Transverse colon (tissue), 4 donors: ENCODE measurements around the gene ABCB11. TPM values are rescaled to one million over a fixed set of nuclear protein-coding genes. Genes with fewer than 3 reads are reported as not detected.
A peak's percentile ranks its signal among the peaks of the same experiment; 100 is the strongest.
"Not testable (repeated sequence)": the region's sequence is repeated elsewhere in the genome, so short reads cannot be mapped to it uniquely, and the experiment has no call there.

ENCODE experiments used
- DNase-seq: peaks from one replicate; pipeline ENCODE4 v3.0.0-alpha.2; 2019
- H3K27ac ChIP-seq, 4 donors: fragments of 200-600 bp; sonication (generic); 2 replicates each; pipeline ENCODE4 v1.5.1; 2016 to 2018; ENCODE audit warnings: inconsistent platforms in 4 of 4
- H3K27me3 ChIP-seq: fragments of 200-600 bp; sonication (generic); 2 replicates; pipeline ENCODE4 v1.5.1; 2017; ENCODE audit warnings: inconsistent platforms
- H3K36me3 ChIP-seq, 4 donors: fragments of 200-600 bp; sonication (generic); 2 replicates each; pipeline ENCODE4 v1.5.1; 2017 to 2019; ENCODE audit warnings: inconsistent platforms in 4 of 4
- H3K4me1 ChIP-seq, 4 donors: fragments of 200-600 bp; sonication (generic); 2 replicates each; pipeline ENCODE4 v1.5.1; 2017 to 2020; ENCODE audit warnings: inconsistent platforms in 4 of 4
- H3K4me3 ChIP-seq, 4 donors: fragments of 200-600 bp; sonication (generic); 1 replicate in 1 of 4; 2 replicates in 3 of 4; pipeline versions ENCODE4 v1.5.1 to v1.6.1; 2017 to 2019; ENCODE audit warnings: inconsistent platforms in 4 of 4
- H3K9me3 ChIP-seq, 2 donors: fragments of 200-600 bp; sonication (generic); 2 replicates each; pipeline ENCODE4 v1.5.1; 2017 to 2019; ENCODE audit warnings: inconsistent platforms in 2 of 2
- CTCF ChIP-seq, 5 experiments: fragments of 200-600 bp in 3 of 5; fragments of 450-650 bp in 2 of 5; sonication (generic) in 3 of 5; IDR thresholded peaks; 1 replicate in 2 of 5; 2 replicates in 3 of 5; pipeline ENCODE4 v1.5.1; 2016 to 2017; ENCODE audit warnings: antibody characterized with exemption in 5 of 5, inconsistent platforms in 3 of 5, mild to moderate bottlenecking in 2 of 5, moderate library complexity in 1 of 5
- EP300 ChIP-seq: sonication (generic); formaldehyde crosslinking; IDR thresholded peaks from one replicate; pipeline ENCODE4 v1.6.1; 2017; ENCODE audit warnings: antibody characterized with exemption, low read depth
- POLR2A ChIP-seq: fragments of 450-650 bp; IDR thresholded peaks from one replicate; pipeline ENCODE4 v1.6.1; 2016; ENCODE audit warnings: antibody characterized with exemption, mild to moderate bottlenecking, moderate library complexity
- POLR2AphosphoS5 ChIP-seq, 3 donors: sonication (generic); formaldehyde crosslinking; IDR thresholded peaks; one replicate each; pipeline ENCODE4 v1.6.1; 2016; ENCODE audit warnings: antibody characterized with exemption in 3 of 3
- WGBS, 2 donors: methylation state at CpG; one replicate each; pipeline ENCODE4 v1.1.5; 2018; ENCODE audit warnings: low coverage in 1 of 2; 5-methylcytosine and 5-hydroxymethylcytosine counted together
- in situ Hi-C, 4 donors: fragments of 200-750 bp; cut with MboI; loops; one replicate each; pipeline versions ENCODE4 v1.15.0 to v1.15.1; 2017; ENCODE audit warnings: low sequenced_read_pairs in 3 of 4, low pct_ligation_motif_present in 1 of 4, low pct_unique_long_range_greater_than_20kb in 1 of 4
- intact Hi-C: fragments of 100-400 bp; cut with DNase I; formaldehyde crosslinking; loops from one replicate; pipeline ENCODE4 v1.15.1; 2023; ENCODE audit warnings: low total_unique reads
- total RNA-seq, 4 donors: library from RNA; depleted of rRNA; stranded (reverse); fragments of >200 nt; gene quantifications; one replicate each; pipeline ENCODE4 v1.1.0, GENCODE V29; 2016

Gene ABCB11
- total RNA-seq, 4 donors from 2014 or later, result 4.8 to 41.8 (median 14.8) TPM

GRCh38 chr2:169069341-169069740 lies 38.2 kb upstream of the ABCB11 start, which contains the start of gene DHRS9:
DHRS9 (plus strand) TSS chr2:169069563; CDS start chr2:169081582, 12,019 bp downstream.
- peak; percentile 61 for TF ChIP-seq POLR2A
- peak in 2 of 3 donors; percentile 72 to 87 for TF ChIP-seq POLR2AphosphoS5 (IDR thresholded peaks at IDR 0.05)
- TF ChIP-seq EP300, result no peak
- Histone ChIP-seq H3K36me3 (no peaks in the 10 kb centered on the region), H3K9me3 (no peaks in the 10 kb centered on the region), H3K27me3 (no peaks in the 10 kb centered on the region), H3K4me1 (peaks cover 0 to 50% (median 10%) of the 10 kb centered on the region in 4 donors), H3K27ac (peak within 1 kb of the TSS; percentile 6 to 79 (median 66)), H3K4me3 (peak within 1 kb of the TSS in 2 of 4 donors; percentile 22 to 40)
- intact Hi-C loops (no loop called here), in situ Hi-C loops (no loop called here)
- DNase-seq, result peak; percentile 63
- WGBS, 2 donors, result 52 to 65% methylated on average over 2 to 5 of the region's 5 CpGs

GRCh38 chr2:169066897-169067296 lies 35.8 kb upstream of the ABCB11 start:
- WGBS, 2 donors, result 22 to 23% methylated on average over 1 of the region's 1 CpG
- Histone ChIP-seq H3K4me1 (peaks cover 0 to 52% (median 10%) of the 10 kb centered on the region in 4 donors), H3K27ac (peak overlapping the region; percentile 56 to 79 (median 76)), H3K4me3 (peak overlapping the region in 1 of 4 donors; percentile 33), H3K9me3 (no peaks in the 10 kb centered on the region), H3K36me3 (no peaks in the 10 kb centered on the region), H3K27me3 (no peaks in the 10 kb centered on the region)
- in situ Hi-C loops, result no loop called here
- TF ChIP-seq POLR2AphosphoS5 (IDR thresholded peaks at IDR 0.05) (peak in 2 of 3 donors; percentile 68 to 69), CTCF (IDR thresholded peaks at IDR 0.05) (no peak), POLR2A (peak; percentile 73)
- intact Hi-C loops, result loop anchor here (2.0 kb wide), 1 partner anchor 58 kb away; no protein-coding TSS in a partner anchor
- DNase-seq, result no peak

- intact Hi-C loops, result loop anchor here (2.0 kb wide), 1 partner anchor 59 kb away; no protein-coding TSS in a partner anchor
- Histone ChIP-seq H3K9me3 (no peaks in the 10 kb centered on the region), H3K27ac (peak overlapping the region; percentile 56 to 79 (median 76)), H3K27me3 (no peaks in the 10 kb centered on the region), H3K36me3 (no peaks in the 10 kb centered on the region), H3K4me3 (no peak overlapping the region), H3K4me1 (peaks cover 0 to 52% (median 10%) of the 10 kb centered on the region in 4 donors)
- WGBS, 2 donors, result 85 to 86% methylated on average over 2 of the region's 2 CpGs
- TF ChIP-seq EP300, result no peak
- no peak for TF ChIP-seq POLR2AphosphoS5 (IDR thresholded peaks at IDR 0.05)
- TF ChIP-seq POLR2A, result no peak
- in situ Hi-C loops, result no loop called here
- no peak for DNase-seq
Measured at GRCh38 chr2:169065864-169066517, 34.9 kb upstream of the ABCB11 start.

GRCh38 chr2:169065422-169065821 lies 34.3 kb upstream of the ABCB11 start:
- intact Hi-C loops (no loop called here), in situ Hi-C loops (no loop called here)
- no peaks in the 10 kb centered on the region for H3K27me3 ChIP-seq
- peaks cover 0 to 52% (median 10%) of the 10 kb centered on the region in 4 donors for H3K4me1 ChIP-seq
- H3K36me3 ChIP-seq, result no peaks in the 10 kb centered on the region
- WGBS, 2 donors, result 40 to 46% methylated on average over 1 of the region's 1 CpG
- DNase-seq, result no peak
- H3K9me3 ChIP-seq, result no peaks in the 10 kb centered on the region
- TF ChIP-seq POLR2A (no peak), CTCF (IDR thresholded peaks at IDR 0.05) (no peak), POLR2AphosphoS5 (IDR thresholded peaks at IDR 0.05) (no peak), EP300 (no peak)
- no peak overlapping the region for H3K4me3 ChIP-seq
- H3K27ac ChIP-seq, result peak overlapping the region in 1 of 4 donors; percentile 79

DNA sequence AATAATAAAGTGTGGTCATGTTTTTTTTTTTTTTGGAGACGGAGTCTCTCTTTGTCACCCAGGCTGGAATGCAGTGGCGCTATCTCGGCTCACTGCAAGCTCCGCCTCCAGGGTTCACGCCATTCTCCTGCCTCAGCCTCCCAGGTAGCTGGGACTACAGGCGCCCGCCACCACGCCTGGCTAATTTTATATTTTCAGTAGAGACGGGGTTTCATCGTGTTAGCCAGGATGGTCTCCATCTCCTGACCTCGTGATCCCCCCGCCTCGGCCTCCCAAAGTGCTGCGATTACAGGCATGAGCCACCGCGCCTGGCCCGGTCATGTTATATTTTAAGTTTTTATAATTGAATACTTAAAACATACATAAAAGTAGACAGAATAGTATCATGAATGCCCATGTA lies 33.1 kb upstream of the ABCB11 start:
- H3K36me3 ChIP-seq, in situ Hi-C loops, H3K27ac ChIP-seq, H3K9me3 ChIP-seq, intact Hi-C loops, H3K4me3 ChIP-seq, H3K27me3 ChIP-seq, DNase-seq: not testable (repeated sequence)
- 92 to 95% methylated on average over 12 to 17 of the region's 17 CpGs for WGBS, 2 donors
- H3K4me1 ChIP-seq, result peaks cover 0 to 46% (median 10%) of the 10 kb centered on the region in 4 donors

- in situ Hi-C loops, intact Hi-C loops, H3K36me3 ChIP-seq, H3K4me1 ChIP-seq, H3K27me3 ChIP-seq, DNase-seq, H3K27ac ChIP-seq, H3K4me3 ChIP-seq: not testable (repeated sequence)
- peaks cover 20 to 21% of the 10 kb centered on the region in 2 donors for H3K9me3 ChIP-seq
- 86 to 91% methylated on average over 2 of the region's 2 CpGs for WGBS, 2 donors
Measured at GRCh38 chr2:169054575-169054974, 23.5 kb upstream of the ABCB11 start.
